ENCODE measurements around the gene DLGAP5.

The DLGAP5 gene

GRCh38 chr14:55228261-55228660 is 36.9 kb upstream of the DLGAP5 start:
- DNase-seq: no peak
- Histone ChIP-seq H3K27ac (no peak overlapping the region), H3K4me3 (ENCODE audit: low read depth, low read length) (no peak overlapping the region), H3K36me3 (replicated peaks) (no peaks in the 10 kb centered on the region), H3K27me3 (replicated peaks) (no peaks in the 10 kb centered on the region)
- in situ Hi-C loops (cut with HindIII; ENCODE audit: low pct_ligation_motif_present, low sequenced_read_pairs): no loop called here
- TF ChIP-seq CTCF (IDR thresholded peaks at IDR 0.05; ENCODE audit: low read depth, low read length, missing control alignments): no peak

- H3K27ac ChIP-seq: no peak overlapping the region
- H3K4me3 ChIP-seq (ENCODE audit: low read depth, low read length): no peak overlapping the region
- DNase-seq: no peak
- H3K36me3 ChIP-seq (replicated peaks): no peaks in the 10 kb centered on the region
- in situ Hi-C loops (cut with HindIII; ENCODE audit: low pct_ligation_motif_present, low sequenced_read_pairs): no loop called here
- no peak for TF ChIP-seq CTCF (IDR thresholded peaks at IDR 0.05; ENCODE audit: low read depth, low read length, missing control alignments)
- no peaks in the 10 kb centered on the region for H3K27me3 ChIP-seq (replicated peaks)
These were observed 32.0 kb upstream of the DLGAP5 start for GRCh38 chr14:55223364-55223763.

GRCh38 chr14:55221968-55222367 is 30.6 kb upstream of the DLGAP5 start:
- no peaks in the 10 kb centered on the region for H3K27me3 ChIP-seq (replicated peaks)
- H3K36me3 ChIP-seq (replicated peaks): no peaks in the 10 kb centered on the region
- in situ Hi-C loops (cut with HindIII; ENCODE audit: low pct_ligation_motif_present, low sequenced_read_pairs): no loop called here
- TF ChIP-seq CTCF (IDR thresholded peaks at IDR 0.05; ENCODE audit: low read depth, low read length, missing control alignments): no peak
- H3K27ac ChIP-seq: no peak overlapping the region
- H3K4me3 ChIP-seq (ENCODE audit: low read depth, low read length): no peak overlapping the region
- DNase-seq: no peak

GRCh38 chr14:55221186-55221585 is 29.8 kb upstream of the DLGAP5 start:
- in situ Hi-C loops (cut with HindIII; ENCODE audit: low pct_ligation_motif_present, low sequenced_read_pairs): no loop called here
- DNase-seq: peak; percentile 62
- Histone ChIP-seq H3K4me3 (ENCODE audit: low read depth, low read length) (no peak overlapping the region), H3K36me3 (replicated peaks) (no peaks in the 10 kb centered on the region), H3K27ac (no peak overlapping the region), H3K27me3 (replicated peaks) (no peaks in the 10 kb centered on the region)
- TF ChIP-seq CTCF (IDR thresholded peaks at IDR 0.05; ENCODE audit: low read depth, low read length, missing control alignments): no peak

- Histone ChIP-seq H3K4me3 (ENCODE audit: low read depth, low read length) (no peak overlapping the region), H3K27me3 (replicated peaks) (no peaks in the 10 kb centered on the region), H3K27ac (no peak overlapping the region), H3K36me3 (replicated peaks) (no peaks in the 10 kb centered on the region)
- in situ Hi-C loops (cut with HindIII; ENCODE audit: low pct_ligation_motif_present, low sequenced_read_pairs): no loop called here
- TF ChIP-seq CTCF (IDR thresholded peaks at IDR 0.05; ENCODE audit: low read depth, low read length, missing control alignments): no peak
- no peak for DNase-seq
These were observed 28.8 kb upstream of the DLGAP5 start for GRCh38 chr14:55220230-55220629.

- no peak for TF ChIP-seq CTCF (IDR thresholded peaks at IDR 0.05; ENCODE audit: low read depth, low read length, missing control alignments)
- Histone ChIP-seq H3K4me3 (ENCODE audit: low read depth, low read length) (no peak overlapping the region), H3K27me3 (replicated peaks) (no peaks in the 10 kb centered on the region), H3K36me3 (replicated peaks) (no peaks in the 10 kb centered on the region), H3K27ac (no peak overlapping the region)
- in situ Hi-C loops (cut with HindIII; ENCODE audit: low pct_ligation_motif_present, low sequenced_read_pairs): no loop called here
- no peak for DNase-seq
These were observed 21.2 kb upstream of the DLGAP5 start for GRCh38 chr14:55212634-55213033.

Measured in brain microvascular endothelial cell (primary cell).